NOMO-1 treated with dmso at 0.1 percent for 144 hours (cell line): Measurements from ENCODE around the gene UQCR11.

Experiments used
- DNase-seq: peaks from one replicate; lab custom pipeline; 2025; ENCODE audit not compliant: unreplicated experiment; lab: John Stamatoyannopoulos, UW

Gene UQCR11

GRCh38 chr19:1636325-1637236 is 31.3 kb upstream of the UQCR11 start:
- DNase-seq, result no peak

GRCh38 chr19:1634938-1635243 is 29.6 kb upstream of the UQCR11 start:
- DNase-seq, result no peak

GRCh38 chr19:1634242-1634937 is 29.1 kb upstream of the UQCR11 start:
- no peak for DNase-seq

- DNase-seq, result no peak
These were observed 28.1 kb upstream of the UQCR11 start for GRCh38 chr19:1633269-1633826.

- DNase-seq, result no peak
These were observed 27.4 kb upstream of the UQCR11 start for GRCh38 chr19:1632462-1633268.

- DNase-seq, result no peak
These were observed 26.4 kb upstream of the UQCR11 start for GRCh38 chr19:1631557-1632100.

- no peak for DNase-seq
These were observed 25.5 kb upstream of the UQCR11 start for GRCh38 chr19:1630811-1631210.

GRCh38 chr19:1630012-1630411 is 24.8 kb upstream of the UQCR11 start:
- no peak for DNase-seq

- no peak for DNase-seq
These were observed 24.1 kb upstream of the UQCR11 start for GRCh38 chr19:1629256-1629808.

GRCh38 chr19:1627194-1627593 is 21.9 kb upstream of the UQCR11 start:
- DNase-seq, result no peak

- DNase-seq, result no peak
These were observed 21.3 kb upstream of the UQCR11 start for GRCh38 chr19:1626417-1627010.

GRCh38 chr19:1624458-1624857 is 19.2 kb upstream of the UQCR11 start:
- DNase-seq, result no peak

GRCh38 chr19:1622541-1622940 is 17.3 kb upstream of the UQCR11 start:
- DNase-seq, result no peak

GRCh38 chr19:1622007-1622406 is 16.7 kb upstream of the UQCR11 start:
- no peak for DNase-seq

- no peak for DNase-seq
These were observed 16.3 kb upstream of the UQCR11 start for GRCh38 chr19:1621574-1621973.

- no peak for DNase-seq
These were observed 15.8 kb upstream of the UQCR11 start for GRCh38 chr19:1621021-1621420.

- DNase-seq, result no peak
These were observed 15.2 kb upstream of the UQCR11 start for GRCh38 chr19:1620502-1620901.

GRCh38 chr19:1619703-1620102 is 14.4 kb upstream of the UQCR11 start:
- no peak for DNase-seq

- DNase-seq, result no peak
These were observed 13.8 kb upstream of the UQCR11 start for GRCh38 chr19:1619094-1619439.
